Lower leg skin (tissue), 3 donors: ENCODE measurements around the gene DGKI.

Experiments
- POLR2A ChIP-seq, 2 donors: fragments of 450-650 bp; IDR thresholded peaks; one replicate each; pipeline ENCODE4 v1.6.1; 2016 to 2017; ENCODE audit warnings: antibody characterized with exemption in 2 of 2, mild to moderate bottlenecking in 1 of 2, moderate library complexity in 1 of 2
- TF ChIP-seq, protein P1 (sequence below), 3 donors: fragments of 450-650 bp; IDR thresholded peaks; one replicate each; pipeline ENCODE4 v1.5.1; 2016; ENCODE audit warnings: antibody characterized with exemption in 3 of 3, mild to moderate bottlenecking in 3 of 3, moderate library complexity in 2 of 3

GRCh38 chr7:137844677-137845425 is 1.9 kb downstream of the DGKI start:
- no peak for TF ChIP-seq POLR2A (IDR thresholded peaks at IDR 0.05)
- TF ChIP-seq, protein P1, sequence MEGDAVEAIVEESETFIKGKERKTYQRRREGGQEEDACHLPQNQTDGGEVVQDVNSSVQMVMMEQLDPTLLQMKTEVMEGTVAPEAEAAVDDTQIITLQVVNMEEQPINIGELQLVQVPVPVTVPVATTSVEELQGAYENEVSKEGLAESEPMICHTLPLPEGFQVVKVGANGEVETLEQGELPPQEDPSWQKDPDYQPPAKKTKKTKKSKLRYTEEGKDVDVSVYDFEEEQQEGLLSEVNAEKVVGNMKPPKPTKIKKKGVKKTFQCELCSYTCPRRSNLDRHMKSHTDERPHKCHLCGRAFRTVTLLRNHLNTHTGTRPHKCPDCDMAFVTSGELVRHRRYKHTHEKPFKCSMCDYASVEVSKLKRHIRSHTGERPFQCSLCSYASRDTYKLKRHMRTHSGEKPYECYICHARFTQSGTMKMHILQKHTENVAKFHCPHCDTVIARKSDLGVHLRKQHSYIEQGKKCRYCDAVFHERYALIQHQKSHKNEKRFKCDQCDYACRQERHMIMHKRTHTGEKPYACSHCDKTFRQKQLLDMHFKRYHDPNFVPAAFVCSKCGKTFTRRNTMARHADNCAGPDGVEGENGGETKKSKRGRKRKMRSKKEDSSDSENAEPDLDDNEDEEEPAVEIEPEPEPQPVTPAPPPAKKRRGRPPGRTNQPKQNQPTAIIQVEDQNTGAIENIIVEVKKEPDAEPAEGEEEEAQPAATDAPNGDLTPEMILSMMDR (IDR thresholded peaks at IDR 0.05), result no peak
